Upper lobe of right lung (tissue), 1 donor: Measurements from ENCODE around the gene MRPS5. TPM values are rescaled to one million over a fixed set of nuclear protein-coding genes. Genes with fewer than 3 reads are reported as not detected.

Experiments used
- ATAC-seq: fragments of 200-7000 bp; cut with Tn5 transposase; one replicate; pipeline ENCODE4 v1.9.1; 2020; ENCODE audit warnings: mild to moderate bottlenecking, moderate library complexity
- DNase-seq: peaks from one replicate; pipeline ENCODE4 v3.0.0-alpha.2; 2020
- H3K27ac ChIP-seq: fragments of 200-600 bp; one replicate; pipeline ENCODE4 v1.8.0; 2022
- H3K27me3 ChIP-seq: fragments of 200-600 bp; one replicate; pipeline ENCODE4 v1.8.0; 2022; ENCODE audit warnings: mild to moderate bottlenecking
- H3K36me3 ChIP-seq: fragments of 200-600 bp; one replicate; pipeline ENCODE4 v1.8.0; 2022
- H3K4me1 ChIP-seq: fragments of 200-600 bp; one replicate; pipeline ENCODE4 v1.8.0; 2022
- H3K4me3 ChIP-seq: fragments of 200-600 bp; one replicate; pipeline ENCODE4 v1.8.0; 2022; ENCODE audit warnings: mild to moderate bottlenecking
- H3K9me3 ChIP-seq: fragments of 200-600 bp; one replicate; pipeline ENCODE4 v1.8.0; 2022
- intact Hi-C: fragments of 100-400 bp; cut with DNase I; formaldehyde crosslinking; loops from one replicate; pipeline ENCODE4 v1.11.0; 2022
- total RNA-seq: library from RNA; stranded (reverse); fragmentation: NEBNext Ultra II Directional; extraction: Animal tissue kit (Norgen Biotek cat#: 25700); gene quantifications from one replicate; pipeline ENCODE4 v1.2.1, GENCODE V29; 2021
- TF ChIP-seq, protein P1 (sequence below): fragments of 200-600 bp; IDR thresholded peaks from one replicate; pipeline ENCODE4 v1.8.0; 2022; ENCODE audit warnings: antibody characterized with exemption
- donor health status: DM: no; HTN: yes; CAD: no; lungs with severe emphysema.

MRPS5 gene
- total RNA-seq, 1 donor from 2014 or later: 55.2 TPM

DNA sequence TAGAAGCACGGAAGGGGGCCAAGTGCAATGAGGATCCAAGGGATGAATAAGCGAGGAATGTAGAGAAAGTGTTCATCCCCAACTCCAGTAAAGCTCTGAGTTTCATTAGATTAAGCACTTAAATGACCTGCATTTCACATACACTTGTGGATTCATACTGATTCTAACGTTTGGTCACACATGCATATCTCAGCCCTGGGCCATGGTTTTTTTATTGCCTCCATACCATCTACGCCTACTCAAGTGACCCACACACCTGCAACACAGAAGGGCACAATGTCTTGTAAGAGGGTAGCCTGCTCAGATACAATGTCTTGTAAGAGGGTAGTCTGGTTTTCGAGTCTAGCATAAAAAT, 566 bp upstream of the MRPS5 start:
- no peaks in the 10 kb centered on the region for H3K9me3 ChIP-seq
- H3K27ac ChIP-seq: peak overlapping the region; percentile 99
- TF ChIP-seq, protein P1, sequence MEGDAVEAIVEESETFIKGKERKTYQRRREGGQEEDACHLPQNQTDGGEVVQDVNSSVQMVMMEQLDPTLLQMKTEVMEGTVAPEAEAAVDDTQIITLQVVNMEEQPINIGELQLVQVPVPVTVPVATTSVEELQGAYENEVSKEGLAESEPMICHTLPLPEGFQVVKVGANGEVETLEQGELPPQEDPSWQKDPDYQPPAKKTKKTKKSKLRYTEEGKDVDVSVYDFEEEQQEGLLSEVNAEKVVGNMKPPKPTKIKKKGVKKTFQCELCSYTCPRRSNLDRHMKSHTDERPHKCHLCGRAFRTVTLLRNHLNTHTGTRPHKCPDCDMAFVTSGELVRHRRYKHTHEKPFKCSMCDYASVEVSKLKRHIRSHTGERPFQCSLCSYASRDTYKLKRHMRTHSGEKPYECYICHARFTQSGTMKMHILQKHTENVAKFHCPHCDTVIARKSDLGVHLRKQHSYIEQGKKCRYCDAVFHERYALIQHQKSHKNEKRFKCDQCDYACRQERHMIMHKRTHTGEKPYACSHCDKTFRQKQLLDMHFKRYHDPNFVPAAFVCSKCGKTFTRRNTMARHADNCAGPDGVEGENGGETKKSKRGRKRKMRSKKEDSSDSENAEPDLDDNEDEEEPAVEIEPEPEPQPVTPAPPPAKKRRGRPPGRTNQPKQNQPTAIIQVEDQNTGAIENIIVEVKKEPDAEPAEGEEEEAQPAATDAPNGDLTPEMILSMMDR: no peak
- intact Hi-C loops: no loop called here
- peak overlapping the region; percentile 99 for H3K4me3 ChIP-seq
- no peak for DNase-seq
- peaks cover 34% of the 10 kb centered on the region for H3K4me1 ChIP-seq
- H3K27me3 ChIP-seq: no peaks in the 10 kb centered on the region
- H3K36me3 ChIP-seq: peaks cover 7% of the 10 kb centered on the region
- no peak for ATAC-seq

DNA sequence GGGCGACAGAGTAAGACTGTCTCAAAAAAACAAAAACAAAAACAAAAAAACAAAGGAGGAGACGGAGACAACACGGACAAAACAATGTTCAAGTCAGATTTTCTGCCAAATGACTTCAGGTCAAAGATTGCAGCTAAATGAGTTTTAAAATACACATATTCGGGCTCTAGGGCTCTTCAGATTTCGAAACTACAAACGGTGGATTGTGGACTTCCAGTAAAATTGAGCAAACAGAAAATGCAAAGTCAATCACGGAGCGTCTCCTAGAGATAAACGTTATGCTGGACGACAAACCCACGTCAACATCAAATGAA, 558 bp downstream of the MRPS5 start:
- H3K9me3 ChIP-seq: no peaks in the 10 kb centered on the region
- H3K4me1 ChIP-seq: peaks cover 34% of the 10 kb centered on the region
- ATAC-seq: peak; percentile 12
- intact Hi-C loops: no loop called here
- H3K27me3 ChIP-seq: no peaks in the 10 kb centered on the region
- DNase-seq: no peak
- H3K27ac ChIP-seq: peak overlapping the region; percentile 99
- TF ChIP-seq, protein P1: no peak
- peaks cover 12% of the 10 kb centered on the region for H3K36me3 ChIP-seq
- peak overlapping the region; percentile 99 for H3K4me3 ChIP-seq

DNA sequence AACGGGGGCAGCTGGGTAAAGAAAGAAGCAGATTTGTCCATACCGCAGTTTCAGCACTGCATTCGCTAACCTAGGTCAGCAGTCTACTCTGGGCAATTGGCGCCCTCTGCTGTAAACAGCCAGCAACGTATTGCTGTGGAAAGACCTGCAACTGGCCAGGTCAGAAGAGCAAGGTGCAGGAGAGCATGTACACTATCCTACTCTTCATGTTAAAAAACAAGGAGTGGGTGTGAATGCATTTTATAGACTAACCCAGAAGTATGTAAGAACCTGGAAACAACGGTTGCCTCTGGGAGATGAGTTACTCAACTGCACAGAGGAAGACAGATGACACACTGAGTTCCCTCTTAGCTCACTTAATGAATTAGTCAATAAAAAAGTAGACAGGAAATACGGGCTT, 6.2 kb downstream of the MRPS5 start:
- TF ChIP-seq, protein P1: peak; percentile 75
- ATAC-seq (peak; percentile 98), DNase-seq (peak; percentile 77)
- Histone ChIP-seq H3K4me3 (no peak overlapping the region), H3K9me3 (no peaks in the 10 kb centered on the region), H3K36me3 (peaks cover 56% of the 10 kb centered on the region), H3K27me3 (no peaks in the 10 kb centered on the region), H3K27ac (no peak overlapping the region), H3K4me1 (peaks cover 25% of the 10 kb centered on the region)
- intact Hi-C loops: no loop called here

DNA sequence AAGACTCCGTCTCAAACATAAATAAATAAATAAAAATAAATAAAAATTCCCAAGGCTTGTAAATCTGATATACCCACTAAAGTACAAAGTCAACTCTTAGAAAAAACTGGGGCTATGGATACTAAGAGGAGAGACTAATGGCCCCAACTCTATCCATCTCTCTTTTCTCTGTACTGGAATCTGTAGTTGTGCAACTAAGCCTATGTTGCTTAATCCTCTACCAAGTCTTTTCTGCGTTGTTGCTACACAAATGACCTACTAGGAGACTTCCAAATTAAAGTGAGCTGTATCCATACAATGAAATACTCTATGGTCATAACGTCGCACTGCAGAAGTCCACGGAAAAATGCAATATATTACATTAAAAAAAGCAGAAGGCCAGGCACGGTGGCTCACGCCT, 8.1 kb downstream of the MRPS5 start:
- no peak for DNase-seq
- Histone ChIP-seq H3K27ac (no peak overlapping the region), H3K9me3 (no peaks in the 10 kb centered on the region), H3K27me3 (no peaks in the 10 kb centered on the region), H3K4me3 (no peak overlapping the region), H3K36me3 (peaks cover 75% of the 10 kb centered on the region), H3K4me1 (peaks cover 5% of the 10 kb centered on the region)
- intact Hi-C loops: no loop called here
- no peak for ATAC-seq
- TF ChIP-seq, protein P1: no peak

DNA sequence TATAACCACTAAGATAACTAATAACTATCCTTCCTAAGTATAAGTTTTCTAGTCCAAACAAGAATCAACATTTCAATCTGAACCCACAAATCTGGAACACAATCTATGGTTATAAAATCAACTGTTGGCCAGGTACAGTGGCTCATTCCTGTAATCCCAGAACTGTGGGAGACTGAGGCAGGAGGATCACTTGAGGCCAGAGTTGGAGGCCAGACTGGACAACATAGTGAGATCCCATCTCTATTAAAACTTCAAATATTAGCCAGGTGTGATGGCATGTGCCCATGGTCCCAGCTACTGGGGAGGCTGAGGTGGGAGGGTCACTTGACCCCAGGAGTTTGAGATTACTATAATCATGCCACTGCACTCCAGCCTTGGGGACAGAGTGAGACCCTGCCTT, 11.2 kb downstream of the MRPS5 start:
- no peaks in the 10 kb centered on the region for H3K27me3 ChIP-seq
- no peaks in the 10 kb centered on the region for H3K4me1 ChIP-seq
- no peak overlapping the region for H3K27ac ChIP-seq
- ATAC-seq: no peak
- intact Hi-C loops: no loop called here
- DNase-seq: no peak
- H3K36me3 ChIP-seq: peaks cover 94% of the 10 kb centered on the region
- no peaks in the 10 kb centered on the region for H3K9me3 ChIP-seq
- no peak overlapping the region for H3K4me3 ChIP-seq
- TF ChIP-seq, protein P1: no peak

DNA sequence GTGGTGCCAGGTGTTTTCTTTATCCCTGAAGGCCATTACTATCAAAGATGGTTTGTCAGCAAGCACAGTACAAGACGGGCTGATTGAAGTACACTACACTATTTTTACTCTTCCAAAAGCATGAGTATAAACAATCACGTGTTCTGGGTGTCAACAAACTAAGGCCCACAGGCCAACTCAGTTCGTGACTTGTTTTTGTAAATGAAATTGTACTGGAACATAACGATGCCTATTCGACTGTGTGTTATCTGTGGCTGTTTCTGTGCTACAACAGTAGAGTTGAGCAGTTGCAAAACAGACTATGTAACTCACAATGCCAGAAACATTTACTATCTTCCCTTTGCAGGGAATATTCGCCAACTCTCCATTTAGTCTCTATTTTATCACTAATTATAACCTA, 12.3 kb downstream of the MRPS5 start:
- no peak overlapping the region for H3K4me3 ChIP-seq
- H3K27me3 ChIP-seq: no peaks in the 10 kb centered on the region
- no peaks in the 10 kb centered on the region for H3K9me3 ChIP-seq
- TF ChIP-seq, protein P1: no peak
- intact Hi-C loops: no loop called here
- no peak for DNase-seq
- no peak for ATAC-seq
- H3K4me1 ChIP-seq: no peaks in the 10 kb centered on the region
- H3K27ac ChIP-seq: no peak overlapping the region
- peaks cover 97% of the 10 kb centered on the region for H3K36me3 ChIP-seq
